Activated CD4-positive, alpha-beta T cell treated with anti-CD3 and anti-CD28 coated beads, Interleukin-2, Interleukin-4, amounts not matched to agents 100 ng/mL and 50 ng/mL, durations not matched to agents 16 hours and 8 hours (primary cell): ENCODE measurements around the gene SPTAN1.
"Not testable (repeated sequence)": the region's sequence is repeated elsewhere in the genome, so short reads cannot be mapped to it uniquely, and the experiment has no call there.

Experiments
- DNase-seq: peaks from one replicate; pipeline ENCODE4 v3.0.0-alpha.2; 2020; ENCODE audit warnings: low spot score

The SPTAN1 gene

DNA sequence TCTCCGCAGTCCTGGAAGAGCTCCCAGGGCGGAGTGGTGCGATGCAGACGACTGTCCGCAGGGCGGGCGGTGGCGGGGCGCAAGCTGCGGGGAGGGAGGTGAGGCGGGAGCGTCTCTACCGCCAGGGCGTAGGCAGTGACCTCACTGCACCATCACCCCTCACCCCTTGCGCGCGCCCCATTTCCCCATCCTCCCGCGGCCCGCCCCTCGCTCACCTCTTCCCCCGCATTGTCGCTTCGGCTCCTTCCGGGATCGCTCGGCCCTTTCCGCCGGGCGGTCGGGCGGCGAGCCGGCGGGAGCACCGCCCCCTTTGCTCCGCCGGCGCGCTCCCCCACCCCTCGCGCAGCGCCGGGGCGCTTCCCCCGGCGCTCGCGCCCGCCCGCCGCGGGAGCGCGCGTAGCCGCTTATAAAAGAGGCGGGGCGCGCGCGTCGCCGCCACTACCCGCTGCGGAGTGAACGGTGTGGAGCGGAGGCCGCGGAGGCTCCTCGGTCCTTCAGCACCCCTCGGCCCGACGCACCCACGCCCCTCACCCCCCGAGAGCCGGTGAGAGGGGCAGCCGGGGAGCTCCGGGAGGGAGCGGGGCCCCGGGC, at the start of gene SPTAN1:
Gene SPTAN1 (plus strand): TSS at position 435 of the 591 bp plus-strand sequence. CDS start 14,154 bp downstream, outside the sequence.
- DNase-seq = peak; percentile 95

DNA sequence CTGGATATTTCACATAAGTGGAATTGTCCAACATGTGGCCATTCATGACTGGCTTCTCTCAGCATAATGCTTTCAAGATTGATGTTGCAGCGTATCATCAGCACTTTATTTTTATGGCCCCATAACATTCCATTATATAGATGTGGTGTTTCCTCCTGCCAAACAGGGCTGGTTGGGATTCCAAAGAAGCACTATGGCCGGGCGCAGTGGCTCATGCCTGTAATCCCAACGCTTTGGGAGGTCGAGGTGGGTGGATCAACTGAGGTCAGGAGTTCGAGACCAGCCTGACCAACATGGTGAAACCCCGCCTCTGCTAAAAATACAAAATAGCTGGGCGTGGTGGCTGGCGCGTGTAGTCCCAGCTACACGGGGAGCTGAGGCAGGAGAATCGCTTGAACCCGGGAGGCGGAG, 49.0 kb upstream of the SPTAN1 start:
- DNase-seq = not testable (repeated sequence)

DNA sequence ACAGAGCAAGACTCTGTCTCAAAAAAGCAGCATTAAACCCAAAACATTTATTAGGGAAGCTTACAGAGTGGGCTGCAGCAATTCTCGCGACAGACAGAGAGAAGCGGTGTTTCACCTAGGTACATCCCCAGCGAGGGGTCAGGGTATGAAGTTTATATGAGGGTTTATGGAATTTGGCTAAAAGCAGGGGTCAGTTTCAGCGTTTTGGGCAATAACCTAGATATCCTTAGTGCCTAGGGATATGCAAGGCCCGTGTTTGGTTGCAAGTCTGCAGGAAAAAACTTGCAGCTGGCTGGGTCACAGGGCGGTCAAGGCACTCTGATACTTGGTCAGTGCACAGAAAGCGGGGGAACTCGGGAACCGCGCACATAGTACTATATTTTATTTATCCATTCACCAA, 48.5 kb upstream of the SPTAN1 start:
- DNase-seq = no peak

DNA sequence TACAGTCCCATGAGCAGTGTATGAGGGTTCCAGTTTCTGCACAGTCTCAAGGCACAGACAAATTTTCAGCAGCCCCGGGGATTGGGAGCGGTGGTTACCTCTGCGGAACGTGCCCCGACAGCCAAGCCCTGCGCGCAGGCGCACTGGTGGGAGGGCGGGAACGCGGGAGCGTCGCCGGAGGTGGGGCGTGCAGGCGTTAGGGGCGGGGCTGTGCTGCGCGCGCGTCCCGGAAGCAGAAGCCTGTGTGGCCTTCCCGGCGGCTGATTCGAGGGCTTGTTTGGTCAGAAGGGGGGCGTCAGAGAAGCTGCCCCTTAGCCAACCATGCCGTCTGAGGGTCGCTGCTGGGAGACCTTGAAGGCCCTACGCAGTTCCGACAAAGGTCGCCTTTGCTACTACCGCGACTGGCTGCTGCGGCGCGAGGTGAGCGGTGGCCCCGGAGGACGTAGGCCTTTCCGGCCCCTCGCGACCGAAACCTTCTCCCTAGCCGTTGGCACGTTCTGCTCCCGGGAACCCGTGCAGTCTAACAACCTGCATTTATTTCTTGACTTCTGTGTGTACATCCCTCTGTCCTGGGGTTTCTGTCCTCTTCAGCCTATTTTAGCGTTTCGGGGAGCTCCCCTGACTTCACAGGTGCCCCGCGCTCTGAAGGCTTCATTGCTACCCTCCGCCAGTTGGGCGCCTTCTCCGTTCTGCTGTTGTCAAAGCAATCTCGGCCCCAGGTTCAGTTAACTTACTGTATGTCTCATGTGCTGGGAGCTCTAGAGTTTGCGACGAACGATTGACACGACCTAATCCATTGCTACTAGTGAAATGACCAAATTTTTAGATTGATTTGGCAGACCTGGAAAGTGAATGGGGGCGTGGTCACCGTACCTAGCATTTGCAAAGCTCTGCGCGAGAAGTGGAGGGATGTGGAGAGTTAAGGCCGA, 47.6 kb upstream of the SPTAN1 start, which contains the start of gene GLE1:
Gene GLE1 (plus strand): TSS at position 235 of the 929 bp plus-strand sequence. CDS start 87 bp downstream, at position 322.
- DNase-seq = peak; percentile 97

DNA sequence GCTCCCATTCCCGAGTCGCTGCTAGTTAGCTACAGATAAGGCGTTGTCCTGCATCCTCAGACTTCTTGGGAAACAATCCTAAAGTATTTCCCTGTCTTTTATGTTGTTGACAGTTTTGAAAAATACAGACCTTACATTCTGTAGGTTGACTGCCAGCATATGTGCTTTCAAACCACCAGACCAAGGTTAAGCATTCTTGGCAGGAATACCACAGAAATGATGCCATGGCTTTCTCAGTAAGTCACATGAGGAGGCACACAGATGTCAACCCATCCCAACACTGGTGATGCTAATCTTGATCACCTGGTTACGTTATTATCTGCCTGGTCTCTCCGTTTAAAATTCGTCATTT, 47.0 kb upstream of the SPTAN1 start:
- DNase-seq = no peak

DNA sequence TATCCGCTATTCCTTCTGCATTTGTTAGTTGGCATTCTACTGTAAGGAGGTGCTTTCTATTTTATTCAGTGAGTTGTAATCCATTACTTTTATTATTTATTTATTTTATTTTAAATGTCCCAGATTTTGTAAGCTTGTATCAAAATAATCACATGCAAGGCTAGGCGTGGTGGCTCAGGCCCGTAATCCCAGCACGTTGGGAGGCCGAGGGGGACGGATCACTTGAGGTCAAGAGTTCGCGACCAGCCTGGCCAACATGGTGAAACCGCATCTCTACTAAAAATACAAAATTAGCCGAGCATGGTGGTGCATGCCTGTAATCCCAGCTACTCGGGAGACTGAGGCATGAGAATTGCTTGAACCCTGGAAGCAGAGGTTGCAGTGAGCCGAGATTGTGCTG, 46.5 kb upstream of the SPTAN1 start:
- DNase-seq = not testable (repeated sequence)

DNA sequence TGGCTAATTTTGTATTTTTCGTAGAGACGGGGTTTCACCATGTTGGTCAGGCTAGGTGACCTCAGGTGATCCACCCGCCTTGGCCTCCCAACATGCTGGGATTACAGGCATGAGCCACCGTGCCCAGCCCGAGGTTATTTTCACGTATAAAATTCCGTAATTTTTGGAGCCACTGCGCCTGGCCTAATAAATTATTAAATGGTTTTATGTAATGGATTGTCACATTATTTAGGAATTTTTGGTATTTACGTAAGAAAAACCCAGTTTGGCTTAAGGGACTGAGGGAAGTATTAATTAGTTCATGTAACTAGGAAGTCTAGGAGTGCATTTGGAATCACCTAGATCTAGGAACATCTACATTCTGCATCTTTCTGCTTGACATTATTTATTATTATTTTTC, 39.6 kb upstream of the SPTAN1 start:
- DNase-seq = no peak

DNA sequence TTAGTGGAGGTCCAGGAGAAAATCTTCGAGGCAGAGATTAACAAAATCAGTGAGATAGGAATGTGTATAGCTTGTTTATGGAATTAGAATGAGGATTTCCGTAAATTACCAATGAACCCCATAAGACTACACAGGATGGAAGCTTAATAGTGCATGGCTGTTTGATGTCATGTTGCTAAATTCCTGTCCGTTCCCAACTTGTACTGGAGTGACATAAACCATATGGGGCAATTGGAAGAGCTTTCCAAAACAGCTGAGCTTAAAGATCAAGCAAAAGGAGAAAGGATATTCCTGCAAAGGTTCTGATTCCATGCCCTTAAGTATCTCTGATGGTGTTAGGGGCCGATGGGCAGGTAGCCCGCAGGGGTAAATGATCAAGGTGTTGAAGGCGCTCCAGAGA, 30.4 kb upstream of the SPTAN1 start:
- DNase-seq = no peak

DNA sequence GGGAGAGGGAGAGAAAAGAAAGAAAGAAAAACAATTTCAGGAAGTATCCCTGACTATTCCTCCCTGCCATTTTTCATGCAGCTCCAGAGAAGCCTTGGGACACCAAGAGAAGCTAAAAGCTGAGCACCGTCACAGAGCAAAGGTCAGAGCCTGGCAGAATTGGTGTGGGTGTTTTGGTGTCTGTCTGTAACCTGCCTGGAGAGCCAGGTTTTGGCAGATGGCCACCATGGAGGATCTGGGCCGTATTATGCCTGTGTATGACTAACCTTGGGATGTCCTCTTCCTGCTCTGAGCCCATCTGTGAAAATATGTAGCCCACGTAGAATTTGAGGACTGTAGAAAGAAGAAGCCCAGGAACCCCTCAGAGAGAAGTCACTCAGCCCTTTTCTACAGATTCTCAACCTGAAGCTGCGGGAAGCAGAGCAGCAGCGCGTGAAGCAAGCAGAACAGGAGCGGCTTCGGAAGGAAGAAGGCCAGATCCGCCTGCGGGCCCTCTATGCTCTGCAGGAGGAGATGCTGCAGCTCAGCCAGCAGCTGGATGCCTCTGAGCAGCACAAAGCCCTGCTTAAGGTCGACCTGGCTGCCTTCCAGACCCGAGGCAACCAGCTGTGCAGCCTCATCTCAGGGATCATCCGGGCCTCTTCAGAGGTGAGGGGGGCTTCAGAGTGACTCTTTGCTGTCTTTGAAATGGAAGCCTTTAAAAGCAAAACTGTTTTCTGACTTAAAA, 29.0 kb upstream of the SPTAN1 start:
- no peak for DNase-seq

DNA sequence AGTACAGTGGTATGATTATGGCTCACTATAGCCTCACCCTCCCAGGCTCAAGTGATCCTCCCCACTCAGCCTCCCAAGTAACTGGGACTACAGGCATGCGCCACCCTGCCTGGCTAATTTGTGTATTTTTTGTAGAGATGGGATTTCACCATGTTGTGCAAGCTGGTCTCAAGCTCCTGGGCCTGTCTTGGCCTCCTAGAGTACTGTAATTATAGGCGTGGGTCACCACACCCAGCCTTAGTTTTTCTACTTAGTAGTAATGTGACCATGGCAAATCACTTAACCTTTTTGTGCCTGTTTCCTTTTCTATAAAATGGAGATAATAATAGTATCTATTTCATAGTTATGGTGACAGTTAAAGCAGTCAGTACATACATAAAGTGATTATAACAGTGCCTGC, 25.7 kb upstream of the SPTAN1 start:
- no peak for DNase-seq

DNA sequence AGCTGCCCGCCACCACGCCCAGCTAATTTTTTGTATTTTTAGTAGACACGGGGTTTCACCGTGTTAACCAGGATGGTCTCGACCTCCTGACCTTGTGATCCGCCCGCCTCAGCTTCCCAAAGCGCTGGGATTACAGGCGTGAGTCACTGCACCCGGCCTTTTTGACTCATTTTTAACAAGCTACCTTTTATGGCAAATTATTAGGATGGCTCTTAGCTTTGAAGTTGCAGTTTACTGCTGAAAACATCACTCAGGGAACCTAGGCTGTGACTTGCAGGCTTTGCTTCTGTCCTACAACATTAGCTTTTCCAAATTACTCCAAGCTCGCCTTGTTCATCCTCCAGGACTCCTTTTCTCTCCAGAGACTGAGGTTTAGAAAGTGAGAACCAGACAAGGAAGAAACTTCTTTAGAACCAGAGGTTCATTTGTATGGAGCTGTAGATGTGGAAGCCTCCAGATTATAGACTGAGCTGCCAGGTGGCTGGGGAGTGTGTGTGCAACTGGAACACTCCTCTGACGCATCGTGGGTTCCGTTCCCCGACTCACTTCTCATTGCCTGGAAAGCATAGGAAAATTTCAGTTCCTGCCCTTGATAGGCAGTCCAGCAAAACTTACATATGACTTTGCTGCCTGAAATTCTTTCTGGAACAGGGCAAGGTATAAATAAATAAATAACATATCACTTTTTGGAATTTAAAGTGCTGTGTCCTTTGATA, 23.8 kb upstream of the SPTAN1 start:
- DNase-seq = no peak

DNA sequence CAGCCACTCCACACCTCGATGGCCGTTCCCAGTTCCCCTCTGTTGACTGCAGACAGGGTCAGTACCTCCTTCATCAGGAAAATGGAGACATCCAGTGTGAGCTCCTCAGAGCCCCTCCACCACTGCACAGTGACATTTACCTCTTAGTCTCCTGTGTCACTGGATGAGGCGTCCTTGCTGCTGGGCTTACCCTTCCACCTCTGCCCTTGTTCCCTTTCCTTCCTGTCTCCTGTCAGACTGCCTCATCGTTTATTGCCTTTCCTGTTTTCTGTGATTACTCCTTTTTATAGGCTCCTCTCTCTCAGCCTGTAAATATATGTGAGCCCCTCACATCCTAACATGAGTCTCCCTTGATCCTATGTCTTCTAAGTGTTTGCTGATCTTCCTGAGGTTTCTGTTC, 23.2 kb upstream of the SPTAN1 start:
- DNase-seq = no peak

DNA sequence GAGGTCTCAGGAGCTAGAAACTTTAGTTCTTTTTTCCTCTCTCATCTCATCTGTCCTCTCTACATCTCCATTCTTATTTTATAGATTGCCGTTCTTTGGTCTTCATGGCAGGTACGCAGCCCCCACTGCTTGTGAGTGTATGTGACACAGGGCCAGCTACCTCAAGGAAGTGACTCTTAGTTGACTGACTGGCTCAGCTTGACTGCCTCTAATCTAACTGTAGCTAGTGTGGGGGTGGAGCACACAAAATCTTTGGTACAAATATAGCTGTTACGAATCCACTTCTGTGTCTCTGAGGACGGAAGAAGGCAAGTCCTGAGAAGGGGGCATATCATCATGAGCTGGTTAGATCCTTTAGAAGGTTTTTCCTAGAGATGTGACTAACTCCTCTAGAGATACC, 19.8 kb upstream of the SPTAN1 start:
- no peak for DNase-seq

DNA sequence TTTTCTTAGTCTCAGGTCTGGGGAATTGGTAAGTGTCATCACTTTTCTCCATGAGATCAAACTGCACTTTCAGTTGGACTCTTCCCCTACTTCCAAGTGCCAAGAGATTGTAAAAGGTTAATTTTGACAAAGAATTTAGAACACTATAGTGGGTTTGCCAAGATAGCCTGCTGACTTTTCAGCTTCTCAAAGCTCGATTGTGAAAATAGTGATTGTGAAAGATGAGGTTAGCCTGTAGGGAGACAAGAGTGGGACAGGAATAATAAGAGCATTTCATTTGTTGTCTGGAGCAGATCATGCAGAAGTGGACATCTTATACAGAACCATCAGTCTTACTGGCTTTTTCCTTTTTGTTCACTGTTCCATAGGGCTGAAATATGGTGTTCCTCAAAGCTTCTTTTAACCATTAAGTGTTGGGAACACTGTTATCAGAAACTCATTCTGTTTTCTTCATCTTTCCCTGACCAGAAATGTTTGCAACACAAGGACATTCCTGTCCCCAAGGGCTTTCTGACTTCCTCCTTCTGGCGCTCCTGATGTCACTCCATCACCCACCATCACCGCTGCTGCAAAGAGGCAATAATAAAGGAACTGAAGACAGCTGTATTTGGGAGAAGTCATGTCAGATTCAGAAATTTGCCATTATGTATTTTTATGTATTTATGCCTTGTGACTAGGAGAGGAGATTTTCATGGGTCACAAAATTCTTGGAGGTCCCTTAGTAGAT, 11.6 kb upstream of the SPTAN1 start:
- DNase-seq = no peak

DNA sequence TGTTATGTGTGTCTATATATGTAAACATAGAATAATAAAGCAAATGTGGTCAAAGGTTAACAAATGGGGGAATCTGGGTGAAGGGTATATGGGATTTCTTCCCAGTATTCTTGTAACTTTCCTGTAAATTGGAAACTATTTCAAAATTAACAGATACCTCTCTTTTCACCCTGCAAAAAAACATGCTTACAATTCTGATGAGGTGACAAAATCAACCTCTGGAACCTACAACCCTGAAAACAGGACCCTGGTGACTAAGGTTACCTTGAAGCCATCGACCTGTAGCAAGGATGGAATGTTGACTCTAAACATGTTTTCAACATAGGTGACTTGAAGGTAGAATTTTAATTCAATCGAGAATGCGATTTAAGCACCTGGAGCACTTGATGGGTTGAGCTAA, 5.9 kb upstream of the SPTAN1 start:
- DNase-seq = no peak

DNA sequence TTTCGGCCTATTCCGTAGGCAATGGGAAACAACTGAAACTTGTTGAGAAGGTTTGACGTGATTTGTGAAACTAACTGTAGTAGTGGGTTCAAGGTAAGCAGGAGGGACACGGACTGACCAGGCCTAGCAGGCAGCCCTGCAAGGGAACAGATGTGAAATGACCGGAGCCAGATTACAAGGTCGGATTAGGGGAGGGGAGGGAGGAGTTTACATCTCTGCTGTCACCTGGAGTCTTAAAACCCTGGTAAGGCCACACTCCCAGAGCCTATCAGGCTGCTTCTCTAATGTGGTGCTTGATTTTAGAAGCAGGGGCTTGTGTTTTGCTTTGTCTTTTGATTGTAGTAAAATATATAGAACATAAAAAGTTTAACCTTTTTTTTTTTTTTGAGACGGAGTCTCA, 3.5 kb upstream of the SPTAN1 start:
- DNase-seq = no peak

DNA sequence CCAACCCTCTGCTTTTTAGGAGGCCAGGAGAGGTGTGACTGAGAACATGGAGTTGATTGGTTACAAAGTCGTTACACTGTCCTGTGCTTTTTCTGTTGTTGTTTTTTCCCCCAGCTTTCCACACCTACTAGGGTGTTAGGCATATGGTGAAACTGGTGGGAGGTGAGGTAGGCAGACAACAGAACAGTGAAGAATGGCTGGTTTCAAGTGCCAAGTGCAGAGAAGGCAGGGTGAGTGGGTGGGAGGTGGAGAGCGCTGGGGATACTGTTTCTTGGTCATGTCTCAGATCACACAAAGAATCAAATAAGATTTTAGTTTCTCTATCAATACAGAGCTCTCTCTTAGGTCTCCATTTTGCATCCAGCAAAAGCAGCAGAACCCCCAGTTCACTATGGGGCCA, 2.2 kb upstream of the SPTAN1 start:
- peak; percentile 33 for DNase-seq

DNA sequence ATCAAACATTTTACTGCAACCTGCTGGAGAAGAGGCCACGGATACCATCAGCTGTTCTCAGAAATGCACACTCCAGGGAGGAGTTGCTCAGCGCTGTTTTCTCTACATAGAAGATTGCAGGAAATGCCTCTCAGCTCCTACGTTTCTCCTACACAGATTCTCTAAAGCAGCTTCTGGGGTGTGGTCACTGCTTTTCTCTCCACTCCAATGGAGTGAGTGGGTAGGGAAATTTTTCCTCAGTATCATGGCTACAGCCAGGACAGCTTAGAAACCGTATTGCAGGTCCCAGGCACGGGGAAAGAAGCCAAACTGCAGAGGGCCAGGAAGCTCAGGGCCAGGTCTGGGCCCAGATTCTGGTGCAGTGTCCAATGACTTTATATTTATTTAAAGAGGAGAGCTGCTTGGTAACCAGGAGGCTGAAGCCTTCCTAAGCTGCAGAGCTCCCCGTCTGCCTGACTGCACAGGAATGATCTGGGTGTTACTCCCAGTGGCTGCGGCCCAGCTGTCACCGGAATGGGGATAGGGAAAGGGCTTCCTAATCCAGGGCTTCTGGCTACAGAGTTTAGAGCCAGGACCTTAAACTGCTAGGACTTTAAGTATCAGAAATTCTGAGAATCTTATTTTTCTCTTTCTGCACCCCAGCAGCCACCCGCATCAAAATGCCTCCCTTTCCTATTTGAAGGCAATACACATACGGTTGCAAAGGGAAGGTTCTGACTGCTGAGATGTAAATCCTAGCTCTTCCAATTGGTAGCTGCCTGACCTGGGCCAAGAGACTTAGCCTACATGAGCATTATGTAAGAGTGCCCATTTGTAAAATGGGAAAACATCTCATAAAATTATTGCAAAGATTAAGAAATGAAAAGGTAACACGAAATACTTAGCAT, 1.4 kb upstream of the SPTAN1 start:
- DNase-seq = no peak

DNA sequence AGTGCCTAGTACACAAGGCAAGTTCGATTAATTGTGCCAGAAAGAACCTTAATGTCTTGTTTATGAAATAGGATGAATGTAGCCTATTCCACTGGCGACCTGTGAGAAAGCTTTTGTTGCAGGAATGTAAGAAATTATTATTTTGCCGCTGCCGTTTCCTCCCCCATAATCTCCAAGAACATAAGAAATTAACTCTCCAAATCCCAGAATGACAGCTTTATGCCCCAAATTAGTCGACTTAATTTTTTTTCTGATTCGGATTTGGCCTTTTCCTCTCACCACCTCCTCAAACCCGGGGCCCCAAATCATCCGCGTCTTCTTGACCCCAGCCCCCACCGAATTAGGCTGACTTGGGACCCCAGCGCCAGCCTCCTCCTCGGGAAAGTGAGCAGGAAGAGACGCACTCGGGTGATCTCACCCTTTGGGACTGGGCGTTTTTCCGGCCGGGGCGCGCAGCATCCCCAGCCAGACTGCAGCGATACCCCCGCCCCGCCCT, 682 bp upstream of the SPTAN1 start:
- DNase-seq = no peak

DNA sequence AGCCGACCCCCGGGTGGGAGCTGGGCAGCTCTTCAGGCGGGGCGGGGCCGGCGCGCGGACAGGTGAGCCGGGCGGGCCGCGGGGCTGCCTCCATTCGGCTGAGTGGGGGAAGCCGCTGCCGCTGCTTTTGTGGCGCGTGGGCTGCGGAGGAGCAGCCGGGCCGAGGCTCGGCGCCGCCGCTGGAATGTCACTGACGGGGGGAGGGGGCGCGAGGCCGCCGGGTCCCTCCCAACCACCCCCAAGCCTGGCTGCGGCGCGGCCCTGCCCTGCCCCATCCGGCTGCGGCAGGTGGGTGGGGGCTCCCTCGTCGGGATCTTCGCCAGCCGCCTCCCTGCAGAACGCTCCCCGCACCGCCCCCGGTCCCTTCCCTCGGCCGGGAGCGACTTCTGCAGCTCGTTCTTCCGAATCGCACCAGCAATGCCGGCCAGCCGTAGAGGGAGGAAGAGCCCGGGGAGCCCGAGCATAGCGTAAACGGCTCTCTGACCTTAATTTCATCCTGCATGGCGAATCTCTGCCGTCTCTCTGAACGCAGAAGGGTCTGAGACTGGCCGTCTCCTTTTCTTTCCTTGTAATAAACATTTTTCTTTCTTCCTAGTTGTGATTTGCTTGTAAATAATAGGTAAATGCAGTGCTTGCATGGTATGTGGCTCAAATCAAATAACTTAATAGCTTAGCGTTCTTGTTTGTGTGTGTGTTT, 505 bp downstream of the SPTAN1 start:
- peak; percentile 39 for DNase-seq
